Measurements from ENCODE around the gene AACS. TPM values are rescaled to one million over a fixed set of nuclear protein-coding genes. Genes with fewer than 3 reads are reported as not detected.

Gene AACS
- total RNA-seq, 2 donors from 2014 or later = 15.0 to 22.4 TPM

DNA sequence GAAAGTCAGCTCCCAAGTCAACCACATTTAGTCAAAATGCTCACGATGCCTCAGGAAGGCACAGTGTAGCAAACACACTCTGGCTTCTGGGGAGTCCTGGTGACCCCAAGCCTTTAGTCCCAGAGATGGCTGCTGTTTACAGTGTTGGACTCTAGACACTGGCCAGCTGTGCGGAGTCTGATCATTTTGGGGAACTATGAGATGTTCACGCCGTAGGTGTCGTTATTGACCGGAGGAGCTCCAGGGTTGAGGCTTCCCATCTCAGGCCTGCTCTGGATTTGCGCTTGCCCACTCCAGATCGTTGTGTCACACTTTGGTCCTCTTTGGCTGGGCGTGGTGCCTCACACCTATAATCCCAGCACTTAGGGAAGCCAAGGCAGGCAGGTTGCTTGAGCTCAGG is 44.1 kb upstream of the AACS start:
- intact Hi-C loops (cut with DNase I) = no loop called here

DNA sequence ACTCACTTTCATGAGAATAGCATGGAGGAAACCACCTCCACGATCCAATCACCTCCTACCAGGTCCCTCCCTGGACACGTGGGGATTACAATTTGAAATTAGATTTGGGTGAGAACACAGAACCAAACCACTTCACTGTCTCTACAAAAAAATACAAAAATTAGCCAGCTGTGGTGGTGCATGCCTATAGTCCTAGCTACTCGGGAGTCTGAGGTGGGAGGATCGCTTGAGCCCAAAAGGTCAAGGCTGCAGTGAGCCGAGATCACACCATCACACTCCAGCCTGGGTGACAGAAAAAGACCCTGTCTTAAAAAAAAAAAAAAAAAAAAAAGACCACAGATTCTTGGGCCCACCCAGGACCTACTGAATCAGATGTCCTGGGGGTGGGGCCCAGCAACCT is 43.5 kb upstream of the AACS start:
- Histone ChIP-seq H3K27ac (no peak overlapping the region), H3K9me3 (no peaks in the 10 kb centered on the region), H3K4me1 (no peaks in the 10 kb centered on the region), H3K36me3 (replicated peaks in 1 of 2; ENCODE audit: insufficient read depth in 1 of 2, low read depth in 2 of 2) (no peaks in the 10 kb centered on the region), H3K4me3 (no peak overlapping the region), H3K27me3 (no peaks in the 10 kb centered on the region)
- DNase-seq = no peak
- ATAC-seq = no peak
- 78 to 82% methylated on average over 5 of the region's 5 CpGs for WGBS, 2 donors
- TF ChIP-seq, protein P1, sequence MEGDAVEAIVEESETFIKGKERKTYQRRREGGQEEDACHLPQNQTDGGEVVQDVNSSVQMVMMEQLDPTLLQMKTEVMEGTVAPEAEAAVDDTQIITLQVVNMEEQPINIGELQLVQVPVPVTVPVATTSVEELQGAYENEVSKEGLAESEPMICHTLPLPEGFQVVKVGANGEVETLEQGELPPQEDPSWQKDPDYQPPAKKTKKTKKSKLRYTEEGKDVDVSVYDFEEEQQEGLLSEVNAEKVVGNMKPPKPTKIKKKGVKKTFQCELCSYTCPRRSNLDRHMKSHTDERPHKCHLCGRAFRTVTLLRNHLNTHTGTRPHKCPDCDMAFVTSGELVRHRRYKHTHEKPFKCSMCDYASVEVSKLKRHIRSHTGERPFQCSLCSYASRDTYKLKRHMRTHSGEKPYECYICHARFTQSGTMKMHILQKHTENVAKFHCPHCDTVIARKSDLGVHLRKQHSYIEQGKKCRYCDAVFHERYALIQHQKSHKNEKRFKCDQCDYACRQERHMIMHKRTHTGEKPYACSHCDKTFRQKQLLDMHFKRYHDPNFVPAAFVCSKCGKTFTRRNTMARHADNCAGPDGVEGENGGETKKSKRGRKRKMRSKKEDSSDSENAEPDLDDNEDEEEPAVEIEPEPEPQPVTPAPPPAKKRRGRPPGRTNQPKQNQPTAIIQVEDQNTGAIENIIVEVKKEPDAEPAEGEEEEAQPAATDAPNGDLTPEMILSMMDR (IDR thresholded peaks at IDR 0.05) = no peak
- TF ChIP-seq POLR2A (IDR thresholded peaks at IDR 0.05) = no peak
- intact Hi-C loops (cut with DNase I) = no loop called here

More for the DNA sequence above, 44.1 kb upstream of the AACS start:
- Histone ChIP-seq H3K36me3 (replicated peaks in 1 of 2; ENCODE audit: insufficient read depth in 1 of 2, low read depth in 2 of 2) (no peaks in the 10 kb centered on the region), H3K9me3 (no peaks in the 10 kb centered on the region), H3K4me1 (no peaks in the 10 kb centered on the region), H3K27ac (no peak overlapping the region), H3K4me3 (no peak overlapping the region), H3K27me3 (no peaks in the 10 kb centered on the region)
- ATAC-seq = no peak
- 96% methylated on average over 7 to 9 of the region's 9 CpGs for WGBS, 2 donors
- DNase-seq = no peak
- TF ChIP-seq POLR2A (IDR thresholded peaks at IDR 0.05) = no peak
- TF ChIP-seq, protein P1 (IDR thresholded peaks at IDR 0.05) = no peak

DNA sequence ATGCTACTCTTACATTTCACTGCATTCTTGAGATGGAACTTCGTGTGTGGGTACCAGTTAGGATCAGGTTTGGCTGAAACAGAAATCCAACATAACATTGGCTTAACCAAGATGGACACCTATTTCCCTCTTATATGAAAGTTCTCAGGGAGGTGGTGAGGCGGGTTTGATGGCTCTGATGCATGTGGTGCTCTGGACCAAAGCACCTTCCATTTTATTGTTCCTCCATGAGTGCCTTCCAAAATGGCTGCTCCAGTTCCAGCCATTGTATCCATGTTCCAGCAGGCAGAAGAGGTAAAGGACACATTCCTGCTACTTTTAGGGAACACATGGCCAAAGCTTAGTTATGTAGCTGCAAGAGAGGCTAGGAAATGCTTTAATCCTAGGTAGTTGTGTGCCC is 42.2 kb upstream of the AACS start:
- Histone ChIP-seq H3K27me3 (no peaks in the 10 kb centered on the region), H3K36me3 (replicated peaks in 1 of 2; ENCODE audit: insufficient read depth in 1 of 2, low read depth in 2 of 2) (no peaks in the 10 kb centered on the region), H3K27ac (no peak overlapping the region), H3K9me3 (no peaks in the 10 kb centered on the region), H3K4me1 (no peaks in the 10 kb centered on the region), H3K4me3 (no peak overlapping the region)
- 96 to 98% methylated on average over 2 of the region's 2 CpGs for WGBS, 2 donors
- DNase-seq (no peak), ATAC-seq (no peak)
- intact Hi-C loops (cut with DNase I) = no loop called here
- TF ChIP-seq, protein P1 (IDR thresholded peaks at IDR 0.05) = no peak
- TF ChIP-seq POLR2A (IDR thresholded peaks at IDR 0.05) = no peak

DNA sequence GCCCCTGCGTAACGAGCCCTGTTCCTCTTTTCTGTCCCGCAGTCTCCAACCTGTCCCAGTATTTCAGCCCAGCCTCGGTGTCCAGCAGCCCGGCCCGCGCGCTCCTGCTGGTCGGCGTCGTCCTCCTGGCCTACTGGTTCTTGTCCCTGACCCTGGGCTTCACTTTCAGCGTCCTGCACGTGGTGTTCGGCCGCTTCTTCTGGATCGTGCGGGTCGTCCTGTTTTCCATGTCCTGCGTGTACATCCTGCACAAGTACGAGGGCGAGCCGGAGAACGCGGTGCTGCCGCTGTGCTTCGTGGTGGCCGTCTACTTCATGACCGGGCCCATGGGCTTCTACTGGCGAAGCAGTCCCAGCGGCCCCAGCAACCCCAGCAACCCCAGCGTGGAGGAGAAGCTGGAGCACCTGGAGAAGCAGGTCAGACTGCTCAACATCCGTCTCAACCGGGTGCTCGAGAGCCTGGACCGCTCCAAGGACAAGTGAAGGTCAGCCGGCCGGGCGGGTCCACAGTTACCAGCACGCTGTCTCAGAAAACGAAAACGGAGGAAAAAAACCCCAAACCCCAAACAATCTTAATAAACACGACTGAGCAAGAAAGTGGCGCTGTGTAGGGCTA is 40.2 kb upstream of the AACS start:
- ATAC-seq = no peak
- H3K4me3 ChIP-seq = no peak overlapping the region
- H3K9me3 ChIP-seq = no peaks in the 10 kb centered on the region
- no peak overlapping the region for H3K27ac ChIP-seq
- H3K36me3 ChIP-seq (replicated peaks in 1 of 2; ENCODE audit: insufficient read depth in 1 of 2, low read depth in 2 of 2) = no peaks in the 10 kb centered on the region
- intact Hi-C loops (cut with DNase I) = no loop called here
- no peak for DNase-seq
- no peaks in the 10 kb centered on the region for H3K4me1 ChIP-seq
- H3K27me3 ChIP-seq = no peaks in the 10 kb centered on the region
- 94% methylated on average over 33 to 40 of the region's 43 CpGs for WGBS, 2 donors
- TF ChIP-seq, protein P1 (IDR thresholded peaks at IDR 0.05) = no peak
- no peak for TF ChIP-seq POLR2A (IDR thresholded peaks at IDR 0.05)

DNA sequence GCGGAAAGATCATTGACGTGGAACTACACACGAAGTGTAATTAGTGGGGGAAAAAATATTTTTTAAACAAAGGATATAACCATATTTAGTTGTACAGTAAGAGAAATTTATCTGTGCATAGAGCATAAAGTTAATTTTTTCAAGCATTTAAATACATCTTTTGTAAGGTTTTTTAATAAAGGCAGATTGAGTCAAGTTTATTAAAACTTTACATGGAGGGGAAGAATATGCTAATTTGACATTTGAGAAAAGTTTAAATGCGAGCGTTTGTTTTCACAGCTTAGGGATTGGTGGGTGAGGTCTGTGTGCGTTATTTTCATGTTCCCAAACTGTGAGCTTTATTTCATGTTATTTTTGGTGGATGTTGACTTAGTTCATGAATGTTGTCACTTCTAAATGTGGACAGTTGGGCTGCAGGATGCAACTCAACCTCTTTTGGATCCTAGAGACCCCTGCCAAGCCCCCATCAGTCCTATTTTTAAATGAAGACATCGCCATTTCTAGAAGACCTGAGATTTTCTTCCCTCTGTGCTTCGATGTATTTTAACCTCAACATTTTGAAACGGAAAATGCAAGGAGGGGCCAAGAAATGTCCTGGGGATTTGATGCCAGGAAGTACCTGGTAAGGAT is 39.5 kb upstream of the AACS start:
- Histone ChIP-seq H3K27me3 (no peaks in the 10 kb centered on the region), H3K9me3 (no peaks in the 10 kb centered on the region), H3K27ac (no peak overlapping the region), H3K4me1 (no peaks in the 10 kb centered on the region), H3K36me3 (replicated peaks in 1 of 2; ENCODE audit: insufficient read depth in 1 of 2, low read depth in 2 of 2) (no peaks in the 10 kb centered on the region), H3K4me3 (no peak overlapping the region)
- DNase-seq (no peak), ATAC-seq (no peak)
- TF ChIP-seq POLR2A (IDR thresholded peaks at IDR 0.05) = no peak
- TF ChIP-seq, protein P1 (IDR thresholded peaks at IDR 0.05) = no peak
- 88 to 90% methylated on average over 9 of the region's 9 CpGs for WGBS, 2 donors
- intact Hi-C loops (cut with DNase I) = no loop called here

Data from body of pancreas (tissue), 4 donors.